ENCODE results near the gene DYNLL2. TPM values are rescaled to one million over a fixed set of nuclear protein-coding genes. Genes with fewer than 3 reads are reported as not detected.

Gene DYNLL2
- total RNA-seq (2022; extraction: Qiagen RNA extraction; ENCODE audit: low read depth) = 19.3 to 24.7 TPM (median 23.8 TPM) in 5 replicates

DNA sequence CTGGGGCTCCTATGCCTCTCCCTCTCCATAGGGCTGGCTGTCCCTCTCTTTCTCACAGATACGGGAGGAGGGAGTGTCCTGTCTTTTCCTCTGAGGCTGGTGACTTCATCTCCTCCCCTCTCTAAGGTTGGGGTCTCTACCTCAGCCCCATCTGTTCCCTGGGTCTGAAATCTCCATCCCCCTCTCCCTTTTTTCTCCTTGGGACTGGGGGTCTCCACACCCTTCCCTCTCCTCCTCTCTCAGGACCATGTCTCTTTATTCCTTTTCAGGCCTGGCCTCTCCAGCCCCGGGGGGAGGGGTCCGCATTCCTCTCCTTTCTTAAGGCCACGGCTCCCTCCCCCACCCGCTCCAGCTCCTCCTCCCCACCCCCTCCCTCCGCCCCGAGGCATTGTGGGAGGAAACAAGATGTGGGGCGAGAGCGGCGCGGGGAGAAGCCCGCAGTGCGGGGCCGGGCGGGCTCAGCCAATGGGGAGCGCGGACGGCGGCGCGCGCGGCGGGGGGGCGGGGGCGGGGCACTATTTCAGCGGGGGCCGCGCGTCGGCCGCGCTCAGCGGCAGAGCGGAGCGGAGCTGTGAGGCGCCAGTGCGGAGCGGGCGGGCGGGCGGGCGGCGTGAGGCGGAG is at the start of gene DYNLL2:
DYNLL2 (plus strand) TSS at position 550 of the 621 bp plus-strand sequence. CDS start 3,672 bp downstream, outside the sequence.

Other genes starting within 250 kb of the DYNLL2 start
- 188 to 258 TPM (median 191 TPM) in 5 replicates for gene MRPS23, start 233.4 kb upstream of the DYNLL2 start, total RNA-seq (2022; extraction: Qiagen RNA extraction; ENCODE audit: low read depth)
- 51.5 to 66.2 TPM (median 63.9 TPM) in 5 replicates for gene CUEDC1, start 128.0 kb upstream of the DYNLL2 start, total RNA-seq (2022; extraction: Qiagen RNA extraction; ENCODE audit: low read depth)
- 40.8 to 57.7 TPM (median 50.6 TPM) in 5 replicates for gene VEZF1, start 95.2 kb upstream of the DYNLL2 start, total RNA-seq (2022; extraction: Qiagen RNA extraction; ENCODE audit: low read depth)
- 220 to 294 TPM (median 251 TPM) in 5 replicates for gene SRSF1, start 76.2 kb upstream of the DYNLL2 start, total RNA-seq (2022; extraction: Qiagen RNA extraction; ENCODE audit: low read depth)
- 0.02 TPM in 1 of 5 replicates, not detected in the others for gene OR4D1, start 65.0 kb downstream of the DYNLL2 start, total RNA-seq (2022; extraction: Qiagen RNA extraction; ENCODE audit: low read depth)
- gene OR4D2, start 83.6 kb downstream of the DYNLL2 start, total RNA-seq (2022; extraction: Qiagen RNA extraction; ENCODE audit: low read depth) = not detected in 5 replicates
- not detected in 5 replicates for gene EPX, start 109.3 kb downstream of the DYNLL2 start, total RNA-seq (2022; extraction: Qiagen RNA extraction; ENCODE audit: low read depth)
- 8.7 to 11.4 TPM (median 10.3 TPM) in 5 replicates for gene MKS1, start 135.8 kb downstream of the DYNLL2 start, total RNA-seq (2022; extraction: Qiagen RNA extraction; ENCODE audit: low read depth)
- not detected in 5 replicates for gene LPO, start 155.2 kb downstream of the DYNLL2 start, total RNA-seq (2022; extraction: Qiagen RNA extraction; ENCODE audit: low read depth)
- gene MPO, start 197.5 kb downstream of the DYNLL2 start, total RNA-seq (2022; extraction: Qiagen RNA extraction; ENCODE audit: low read depth) = not detected in 5 replicates
- not detected in 5 replicates for gene TSPOAP1, start 245.4 kb downstream of the DYNLL2 start, total RNA-seq (2022; extraction: Qiagen RNA extraction; ENCODE audit: low read depth)

Data from A549 treated with GW870086 at 1 μM for 4 hours (cell line).